Suprapubic skin (tissue), 4 donors: ENCODE measurements around the gene CELF4. TPM values are rescaled to one million over a fixed set of nuclear protein-coding genes. Genes with fewer than 3 reads are reported as not detected.

ENCODE experiments used
- DNase-seq, 2 donors: peaks; one replicate each; pipeline ENCODE4 v3.0.0-alpha.2; 2019; ENCODE audit warnings: low spot score in 2 of 2
- H3K27ac ChIP-seq: fragments of 200-600 bp; sonication (generic); one replicate; pipeline ENCODE4 v1.5.1; 2019
- H3K27me3 ChIP-seq: fragments of 200-600 bp; sonication (generic); one replicate; pipeline ENCODE4 v1.5.1; 2019
- H3K36me3 ChIP-seq: fragments of 200-600 bp; sonication (generic); one replicate; pipeline ENCODE4 v1.5.1; 2019
- H3K4me1 ChIP-seq: fragments of 200-600 bp; sonication (generic); one replicate; pipeline ENCODE4 v1.5.1; 2019
- H3K4me3 ChIP-seq: fragments of 200-600 bp; sonication (generic); one replicate; pipeline ENCODE4 v1.5.1; 2019; ENCODE audit warnings: mild to moderate bottlenecking
- H3K9me3 ChIP-seq: fragments of 200-600 bp; sonication (generic); one replicate; pipeline ENCODE4 v1.5.1; 2019
- EP300 ChIP-seq: sonication (generic); formaldehyde crosslinking; IDR thresholded peaks from one replicate; pipeline ENCODE4 v1.6.1; 2017; ENCODE audit warnings: antibody characterized with exemption
- POLR2A ChIP-seq, 2 donors: fragments of 450-650 bp; IDR thresholded peaks; one replicate each; pipeline ENCODE4 v1.6.1; 2017; ENCODE audit warnings: antibody characterized with exemption in 2 of 2, mild to moderate bottlenecking in 2 of 2, moderate library complexity in 2 of 2
- POLR2AphosphoS5 ChIP-seq, 3 donors: sonication (generic); formaldehyde crosslinking; IDR thresholded peaks; one replicate each; pipeline ENCODE4 v1.6.1; 2017; ENCODE audit warnings: antibody characterized with exemption in 3 of 3
- WGBS: methylation state at CpG from one replicate; pipeline ENCODE4 v1.1.5; 2018; 5-methylcytosine and 5-hydroxymethylcytosine counted together
- total RNA-seq, 4 donors: library from RNA; depleted of rRNA; stranded (reverse); fragments of >200 nt; gene quantifications; one replicate each; pipeline ENCODE4 v1.1.0, GENCODE V29; 2016
- TF ChIP-seq, protein P1 (sequence below), 2 donors: fragments of 200-600 bp in 1 of 2; fragments of 450-650 bp in 1 of 2; sonication (generic) in 1 of 2; IDR thresholded peaks; one replicate each; pipeline ENCODE4 v1.5.1; 2016 to 2019; ENCODE audit warnings: antibody characterized with exemption in 2 of 2, mild to moderate bottlenecking in 1 of 2, moderate library complexity in 1 of 2

Gene CELF4
- total RNA-seq, 4 donors from 2014 or later = not detected

GRCh38 chr18:37247497-37248161, 318.0 kb downstream of the CELF4 start:
- H3K36me3 ChIP-seq = no peaks in the 10 kb centered on the region
- H3K9me3 ChIP-seq = no peaks in the 10 kb centered on the region
- peak in 1 of 2 donors; percentile 45 for DNase-seq
- no peak overlapping the region for H3K27ac ChIP-seq
- no peaks in the 10 kb centered on the region for H3K4me1 ChIP-seq
- no peak overlapping the region for H3K4me3 ChIP-seq
- TF ChIP-seq POLR2A (IDR thresholded peaks at IDR 0.05) (no peak), POLR2AphosphoS5 (IDR thresholded peaks at IDR 0.05) (no peak), EP300 (no peak)
- TF ChIP-seq, protein P1, sequence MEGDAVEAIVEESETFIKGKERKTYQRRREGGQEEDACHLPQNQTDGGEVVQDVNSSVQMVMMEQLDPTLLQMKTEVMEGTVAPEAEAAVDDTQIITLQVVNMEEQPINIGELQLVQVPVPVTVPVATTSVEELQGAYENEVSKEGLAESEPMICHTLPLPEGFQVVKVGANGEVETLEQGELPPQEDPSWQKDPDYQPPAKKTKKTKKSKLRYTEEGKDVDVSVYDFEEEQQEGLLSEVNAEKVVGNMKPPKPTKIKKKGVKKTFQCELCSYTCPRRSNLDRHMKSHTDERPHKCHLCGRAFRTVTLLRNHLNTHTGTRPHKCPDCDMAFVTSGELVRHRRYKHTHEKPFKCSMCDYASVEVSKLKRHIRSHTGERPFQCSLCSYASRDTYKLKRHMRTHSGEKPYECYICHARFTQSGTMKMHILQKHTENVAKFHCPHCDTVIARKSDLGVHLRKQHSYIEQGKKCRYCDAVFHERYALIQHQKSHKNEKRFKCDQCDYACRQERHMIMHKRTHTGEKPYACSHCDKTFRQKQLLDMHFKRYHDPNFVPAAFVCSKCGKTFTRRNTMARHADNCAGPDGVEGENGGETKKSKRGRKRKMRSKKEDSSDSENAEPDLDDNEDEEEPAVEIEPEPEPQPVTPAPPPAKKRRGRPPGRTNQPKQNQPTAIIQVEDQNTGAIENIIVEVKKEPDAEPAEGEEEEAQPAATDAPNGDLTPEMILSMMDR (IDR thresholded peaks at IDR 0.05) = no peak
- H3K27me3 ChIP-seq = peaks cover 42% of the 10 kb centered on the region
- 81% methylated on average over 10 of the region's 10 CpGs for WGBS

- WGBS = 90% methylated on average over 13 of the region's 13 CpGs
- DNase-seq = no peak
- no peak for TF ChIP-seq EP300
- no peak for TF ChIP-seq POLR2A (IDR thresholded peaks at IDR 0.05)
- TF ChIP-seq, protein P1 (IDR thresholded peaks at IDR 0.05) = no peak
- no peak for TF ChIP-seq POLR2AphosphoS5 (IDR thresholded peaks at IDR 0.05)
- H3K36me3 ChIP-seq = no peaks in the 10 kb centered on the region
- H3K9me3 ChIP-seq = no peaks in the 10 kb centered on the region
- H3K4me3 ChIP-seq = no peak overlapping the region
- H3K4me1 ChIP-seq = no peaks in the 10 kb centered on the region
- peaks cover 34% of the 10 kb centered on the region for H3K27me3 ChIP-seq
- H3K27ac ChIP-seq = no peak overlapping the region
Measured at GRCh38 chr18:37246779-37247340, 318.7 kb downstream of the CELF4 start.

- Histone ChIP-seq H3K4me3 (no peak overlapping the region), H3K27me3 (peaks cover 15% of the 10 kb centered on the region), H3K27ac (no peak overlapping the region), H3K9me3 (no peaks in the 10 kb centered on the region), H3K4me1 (no peaks in the 10 kb centered on the region), H3K36me3 (no peaks in the 10 kb centered on the region)
- no peak for DNase-seq
- 86% methylated on average over 13 of the region's 13 CpGs for WGBS
- TF ChIP-seq POLR2A (IDR thresholded peaks at IDR 0.05) (no peak), POLR2AphosphoS5 (IDR thresholded peaks at IDR 0.05) (no peak), EP300 (no peak)
- TF ChIP-seq, protein P1 (IDR thresholded peaks at IDR 0.05) = no peak
Measured at GRCh38 chr18:37244618-37245017, 321.0 kb downstream of the CELF4 start.

DNA sequence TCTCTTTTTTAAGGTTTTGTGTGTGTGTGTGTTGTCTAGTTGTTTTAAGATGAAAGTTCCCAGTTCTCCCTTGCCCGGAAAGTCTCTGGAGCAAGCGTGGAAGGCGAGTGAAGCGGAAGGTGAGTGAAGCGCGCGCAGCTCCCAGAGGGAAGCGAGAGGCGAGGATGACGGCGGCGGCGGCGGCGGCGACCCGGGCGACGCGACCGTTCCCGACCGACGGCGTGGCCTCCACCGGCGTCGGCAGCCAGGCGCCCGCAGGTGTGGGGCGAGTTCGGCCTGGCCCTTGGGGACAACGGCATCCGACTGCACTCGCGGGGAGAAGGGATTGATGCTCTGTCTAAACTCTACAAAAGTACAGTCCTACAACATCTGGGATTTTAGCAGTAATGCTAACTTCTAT, 321.9 kb downstream of the CELF4 start:
- DNase-seq = no peak
- TF ChIP-seq POLR2A (IDR thresholded peaks at IDR 0.05) = no peak
- no peak for TF ChIP-seq POLR2AphosphoS5 (IDR thresholded peaks at IDR 0.05)
- no peak for TF ChIP-seq EP300
- TF ChIP-seq, protein P1 (IDR thresholded peaks at IDR 0.05) = no peak
- H3K27ac ChIP-seq = no peak overlapping the region
- no peaks in the 10 kb centered on the region for H3K36me3 ChIP-seq
- peaks cover 10% of the 10 kb centered on the region for H3K27me3 ChIP-seq
- no peak overlapping the region for H3K4me3 ChIP-seq
- WGBS = 22% methylated on average over 36 of the region's 36 CpGs
- no peaks in the 10 kb centered on the region for H3K9me3 ChIP-seq
- H3K4me1 ChIP-seq = no peaks in the 10 kb centered on the region

DNA sequence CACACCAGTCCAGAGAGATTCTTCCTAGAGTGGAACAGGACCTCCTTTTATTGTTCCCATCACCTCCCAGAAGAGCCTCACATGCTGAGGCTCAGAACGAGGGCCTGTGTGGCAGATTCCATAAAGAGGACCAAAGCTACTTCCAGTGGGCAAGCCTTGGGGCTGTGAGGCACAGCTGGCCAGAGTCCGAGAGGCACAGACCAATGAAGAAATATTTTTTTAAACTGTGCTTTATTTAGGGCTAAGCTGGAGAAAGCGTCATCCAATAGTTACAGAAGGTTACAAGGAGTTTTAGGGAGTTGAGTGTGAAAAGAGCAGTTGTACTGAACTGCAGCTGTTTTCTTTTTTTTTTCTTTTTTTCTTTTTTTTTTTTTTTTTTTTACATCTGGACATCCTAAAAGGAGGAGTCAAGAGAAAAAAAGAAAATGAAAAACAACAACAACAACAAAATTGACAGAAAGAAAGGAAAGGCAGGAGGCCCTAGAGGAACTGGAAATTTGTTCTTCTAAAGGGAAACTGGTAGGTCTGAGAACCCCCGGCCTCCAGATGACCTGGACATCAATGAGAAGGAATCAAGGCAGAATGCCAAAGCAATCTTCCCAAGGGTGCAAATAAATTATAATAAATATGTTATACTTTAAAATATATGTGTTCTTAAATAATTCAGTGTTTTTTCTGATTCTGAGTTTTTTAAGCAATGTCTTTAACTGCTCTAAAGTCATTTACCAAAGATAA, 322.6 kb downstream of the CELF4 start:
- TF ChIP-seq POLR2AphosphoS5 (IDR thresholded peaks at IDR 0.05) (no peak), EP300 (no peak), POLR2A (IDR thresholded peaks at IDR 0.05) (no peak)
- TF ChIP-seq, protein P1 (IDR thresholded peaks at IDR 0.05) = no peak
- Histone ChIP-seq H3K36me3 (no peaks in the 10 kb centered on the region), H3K4me1 (no peaks in the 10 kb centered on the region), H3K27me3 (peaks cover 10% of the 10 kb centered on the region), H3K9me3 (no peaks in the 10 kb centered on the region), H3K27ac (no peak overlapping the region), H3K4me3 (no peak overlapping the region)
- DNase-seq = peak in 1 of 2 donors; percentile 49
- 57% methylated on average over 4 of the region's 4 CpGs for WGBS
